ENCODE results near the gene CAMSAP1. TPM values are rescaled to one million over a fixed set of nuclear protein-coding genes. Genes with fewer than 3 reads are reported as not detected.

Gene CAMSAP1
- total RNA-seq, 1 experiment from 2014 or later = 52.7 TPM

DNA sequence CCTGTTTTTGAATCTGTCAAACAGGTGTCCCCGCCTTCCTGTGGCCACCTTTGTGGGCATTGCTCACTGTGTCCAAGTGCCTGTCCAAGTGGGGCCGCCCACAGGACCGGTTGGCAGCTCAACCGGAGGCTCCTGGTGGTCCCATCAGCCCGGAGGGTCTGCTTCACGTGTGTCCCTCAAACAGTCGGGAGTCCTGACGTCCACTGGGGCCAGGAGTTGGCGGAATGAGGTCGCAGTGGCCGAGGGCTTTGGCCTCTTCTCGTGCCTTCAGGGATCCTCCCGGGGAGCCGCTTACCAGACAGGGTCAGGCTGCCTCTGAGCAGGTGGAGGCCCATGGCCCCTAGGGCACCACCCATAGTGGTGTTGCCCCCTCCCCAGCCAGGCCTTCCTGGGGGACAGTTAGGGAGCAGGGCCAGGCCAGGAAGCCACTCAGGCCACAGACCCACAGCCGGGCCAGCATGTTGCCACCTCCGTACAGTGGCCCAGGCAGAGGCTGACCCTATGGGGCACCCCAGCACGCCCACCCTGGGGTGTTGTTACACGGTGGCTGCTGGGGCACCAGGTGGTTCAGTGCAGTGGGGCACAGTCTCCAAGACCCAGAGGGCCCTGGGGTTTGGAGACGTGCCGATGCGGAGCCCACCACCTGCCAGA, 135.8 kb downstream of the CAMSAP1 start:
- H3K18ac ChIP-seq (ENCODE audit: insufficient read length, low read depth, low read length) = no peak overlapping the region
- H3K79me2 ChIP-seq (ENCODE audit: insufficient read depth, low read length) = no peaks in the 10 kb centered on the region
- no peak overlapping the region for H4K8ac ChIP-seq (replicated peaks; ENCODE audit: insufficient read length, low read depth, low read length)
- H3K4ac ChIP-seq (ENCODE audit: low read depth, low read length) = no peak overlapping the region
- peaks cover 2% of the 10 kb centered on the region for H4K20me1 ChIP-seq (ENCODE audit: control insufficient read depth, insufficient read depth, insufficient read length)
- no peak overlapping the region for H3K27ac ChIP-seq (ENCODE audit: insufficient read length, low read depth, low read length)
- H3K9ac ChIP-seq (ENCODE audit: extremely low read depth, insufficient read length, low read length) = no peak overlapping the region
- no peak overlapping the region for H2AFZ ChIP-seq (ENCODE audit: low read length)
- DNase-seq = no peak
- H3K23me2 ChIP-seq (ENCODE audit: insufficient read length, low read depth, low read length, poor library complexity, severe bottlenecking) = no peaks in the 10 kb centered on the region
- H2BK15ac ChIP-seq (ENCODE audit: low read depth, low read length) = no peak overlapping the region
- no peak overlapping the region for H2BK20ac ChIP-seq (ENCODE audit: low read depth, low read length, poor library complexity, severe bottlenecking)
- H3K27me3 ChIP-seq (ENCODE audit: insufficient read depth, low read length) = no peaks in the 10 kb centered on the region
- H2BK12ac ChIP-seq (ENCODE audit: insufficient read length, low read depth, low read length) = no peak overlapping the region
- no peak overlapping the region for H3T11ph ChIP-seq (ENCODE audit: low read length)
- H3K4me1 Mint-ChIP-seq = no peaks in the 10 kb centered on the region
- no peak overlapping the region for H2BK120ac ChIP-seq (ENCODE audit: low read depth, low read length, poor library complexity, severe bottlenecking)
- H3K9me3 ChIP-seq (ENCODE audit: control insufficient read depth, low read depth, low read length) = no peaks in the 10 kb centered on the region
- no peak overlapping the region for H3K23ac ChIP-seq (ENCODE audit: insufficient read length, low read depth, low read length)
- peaks cover 0 to 2% (median 0%) of the 10 kb centered on the region in 3 experiments; a peak in 1 of 7 replicates for H3K36me3 Mint-ChIP-seq (ENCODE audit: insufficient read depth in 1 of 3, low read depth in 3 of 3)
- WGBS (ENCODE audit: extremely low coverage, insufficient read length, low lambda C conversion rate) = no CpG with 5 or more reads among the region's 21 CpGs
- peaks cover 3 to 6% of the 10 kb centered on the region in 2 experiments; a peak in 4 of 5 replicates for H3K9me3 Mint-ChIP-seq
- H4K5ac ChIP-seq (ENCODE audit: insufficient read length, low read depth, low read length) = no peak overlapping the region
- no peak overlapping the region for H3K56ac ChIP-seq (ENCODE audit: insufficient read length, low read depth, low read length)
- TF ChIP-seq, protein P1, sequence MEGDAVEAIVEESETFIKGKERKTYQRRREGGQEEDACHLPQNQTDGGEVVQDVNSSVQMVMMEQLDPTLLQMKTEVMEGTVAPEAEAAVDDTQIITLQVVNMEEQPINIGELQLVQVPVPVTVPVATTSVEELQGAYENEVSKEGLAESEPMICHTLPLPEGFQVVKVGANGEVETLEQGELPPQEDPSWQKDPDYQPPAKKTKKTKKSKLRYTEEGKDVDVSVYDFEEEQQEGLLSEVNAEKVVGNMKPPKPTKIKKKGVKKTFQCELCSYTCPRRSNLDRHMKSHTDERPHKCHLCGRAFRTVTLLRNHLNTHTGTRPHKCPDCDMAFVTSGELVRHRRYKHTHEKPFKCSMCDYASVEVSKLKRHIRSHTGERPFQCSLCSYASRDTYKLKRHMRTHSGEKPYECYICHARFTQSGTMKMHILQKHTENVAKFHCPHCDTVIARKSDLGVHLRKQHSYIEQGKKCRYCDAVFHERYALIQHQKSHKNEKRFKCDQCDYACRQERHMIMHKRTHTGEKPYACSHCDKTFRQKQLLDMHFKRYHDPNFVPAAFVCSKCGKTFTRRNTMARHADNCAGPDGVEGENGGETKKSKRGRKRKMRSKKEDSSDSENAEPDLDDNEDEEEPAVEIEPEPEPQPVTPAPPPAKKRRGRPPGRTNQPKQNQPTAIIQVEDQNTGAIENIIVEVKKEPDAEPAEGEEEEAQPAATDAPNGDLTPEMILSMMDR (conservative IDR thresholded peaks at IDR 0.05) = no peak
- H3K27ac Mint-ChIP-seq = no peak overlapping the region
- no peak overlapping the region for H3K14ac ChIP-seq (ENCODE audit: insufficient read depth, low read length)
- H2BK5ac ChIP-seq (ENCODE audit: insufficient read length, low read length) = no peak overlapping the region
- no peaks in the 10 kb centered on the region for H3K79me1 ChIP-seq (ENCODE audit: insufficient read depth, low read depth, low read length, poor library complexity, severe bottlenecking)
- no peak overlapping the region for H3K4me2 ChIP-seq (ENCODE audit: insufficient read depth, insufficient read length, low read length)
- H2AK5ac ChIP-seq (ENCODE audit: insufficient read length, low read length) = no peak overlapping the region
- H3K4me1 ChIP-seq (ENCODE audit: insufficient read depth, low read length) = no peaks in the 10 kb centered on the region
- no peak overlapping the region for H4K91ac ChIP-seq (ENCODE audit: insufficient read length, low read depth, low read length)
- H3K4me3 Mint-ChIP-seq = no peak overlapping the region
- no peaks in the 10 kb centered on the region for H3K27me3 Mint-ChIP-seq (ENCODE audit: low read depth)

All from H9 (cell line).